HTR-8/SVneo (cell line): ENCODE measurements around the gene MRGPRX3.

Experiments used
- DNase-seq: peaks from one replicate; pipeline ENCODE4 v3.0.0; 2011; ENCODE audit warnings: low spot score, mixed read lengths; ENCODE audit not compliant: insufficient read length
- FAIRE-seq: peaks from 2 replicates; lab custom pipeline; 2011; peaks lifted over from hg19 to GRCh38; lab: Jason Lieb, UNC

The MRGPRX3 gene

DNA sequence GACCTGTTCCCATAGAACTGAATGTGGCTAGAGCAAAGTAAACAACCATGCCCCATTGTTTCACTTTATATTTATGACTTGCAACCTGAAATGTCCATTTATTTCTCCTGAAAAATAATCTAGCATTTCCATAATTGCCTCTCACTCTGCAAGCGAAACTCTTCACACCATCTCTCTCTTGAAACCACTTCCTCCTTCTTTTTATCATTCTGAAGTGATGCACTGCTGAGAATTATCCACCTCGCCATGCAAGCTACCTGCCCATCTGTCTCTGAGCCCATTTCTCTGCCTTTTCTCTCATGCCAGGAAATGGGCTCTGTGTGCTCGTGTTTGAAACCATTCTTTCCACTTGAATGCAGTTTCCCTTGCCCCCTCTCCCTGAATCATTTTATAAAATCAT lies 13.5 kb downstream of the MRGPRX3 start:
- DNase-seq (no peak), FAIRE-seq (no peak)

DNA sequence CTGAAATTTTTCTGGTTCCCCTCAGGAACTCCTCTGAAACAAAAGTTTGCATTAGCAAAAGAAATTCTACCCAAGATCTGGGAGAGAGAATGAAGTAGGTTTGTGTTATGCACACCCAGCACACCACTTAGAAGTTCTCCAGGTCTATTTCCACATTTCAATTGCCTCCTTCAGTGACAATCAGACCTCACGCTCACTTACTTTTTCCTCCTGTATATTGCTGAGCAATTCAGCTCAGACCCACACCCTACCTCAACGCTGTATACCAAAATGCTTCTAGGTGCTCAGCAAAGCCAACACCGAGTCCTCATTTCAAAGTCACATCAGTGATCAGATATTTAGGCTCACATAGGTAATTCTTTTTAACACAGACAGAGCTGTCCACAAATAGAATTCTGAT lies 19.2 kb downstream of the MRGPRX3 start:
- DNase-seq (no peak), FAIRE-seq (no peak)

GRCh38 chr11:18168372-18168771 lies 36.0 kb downstream of the MRGPRX3 start:
- FAIRE-seq = no peak
- no peak for DNase-seq

DNA sequence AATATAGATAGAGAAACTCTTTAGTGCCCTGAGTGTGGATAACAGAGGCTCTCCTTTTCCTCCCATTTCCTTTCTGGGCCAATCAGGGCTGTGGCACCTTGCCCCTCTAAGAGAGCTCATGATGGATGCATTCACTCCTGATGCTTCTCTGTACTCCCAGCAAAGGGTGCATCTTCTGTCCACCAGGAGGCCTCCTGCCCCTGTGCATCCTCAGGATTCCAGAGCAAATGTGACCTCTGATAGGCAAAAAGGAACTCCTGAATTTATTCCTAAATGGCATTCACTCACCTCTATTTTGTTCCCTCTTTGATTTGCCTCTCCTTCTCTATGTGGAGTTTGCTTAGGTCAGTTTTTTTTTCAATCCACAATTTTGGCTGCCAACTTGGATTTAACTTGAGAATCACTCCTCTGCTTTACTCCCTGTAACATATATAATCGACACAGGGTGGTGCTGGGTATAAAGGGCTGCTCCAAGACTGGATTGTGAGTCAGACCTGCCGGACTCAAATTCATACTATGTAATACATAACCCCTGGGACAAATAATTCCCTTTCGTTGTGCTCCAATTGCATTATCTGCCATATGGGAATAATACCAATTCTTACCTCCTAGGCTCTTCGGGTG lies 39.1 kb downstream of the MRGPRX3 start:
- FAIRE-seq = no peak

DNA sequence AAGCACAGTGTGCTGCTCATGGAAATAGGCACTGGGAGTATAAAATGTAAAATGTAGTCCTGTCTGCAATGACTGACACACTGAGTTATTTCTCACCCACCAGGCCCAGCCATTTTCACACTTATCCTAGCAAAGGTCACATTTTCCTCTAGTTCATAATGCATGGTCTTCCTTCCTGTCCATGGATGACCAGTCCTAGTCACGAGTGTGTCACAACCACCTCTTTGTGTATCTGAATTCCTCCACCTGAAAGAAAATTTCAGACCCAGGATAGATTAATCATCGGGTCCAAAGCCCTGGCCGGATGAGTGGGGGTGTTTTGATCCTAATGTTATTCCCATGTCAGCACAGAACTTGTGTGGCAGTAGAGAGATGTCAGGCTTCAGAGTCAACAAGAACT lies 40.3 kb downstream of the MRGPRX3 start, which contains the start of gene MRGPRX4:
TSS of gene MRGPRX4 (plus strand) at position 172 of the 400 bp plus-strand sequence. CDS start 420 bp downstream, outside the sequence.
- DNase-seq (no peak), FAIRE-seq (no peak)

More for the DNA sequence above, 39.1 kb downstream of the MRGPRX3 start:
- DNase-seq = peak; percentile 27

GRCh38 chr11:18173225-18173866 lies 41.0 kb downstream of the MRGPRX3 start:
- DNase-seq = no peak
- FAIRE-seq = no peak
